ENCODE results near the gene CNOT6L.

GRCh38 chr4:77861495-77861894 is 42.3 kb upstream of the CNOT6L start:
- TF ChIP-seq CTCF (IDR thresholded peaks at IDR 0.05) (no peak), POLR2A (IDR thresholded peaks at IDR 0.05) (no peak)
